Measurements from ENCODE around the gene SLC25A40.

The SLC25A40 gene

DNA sequence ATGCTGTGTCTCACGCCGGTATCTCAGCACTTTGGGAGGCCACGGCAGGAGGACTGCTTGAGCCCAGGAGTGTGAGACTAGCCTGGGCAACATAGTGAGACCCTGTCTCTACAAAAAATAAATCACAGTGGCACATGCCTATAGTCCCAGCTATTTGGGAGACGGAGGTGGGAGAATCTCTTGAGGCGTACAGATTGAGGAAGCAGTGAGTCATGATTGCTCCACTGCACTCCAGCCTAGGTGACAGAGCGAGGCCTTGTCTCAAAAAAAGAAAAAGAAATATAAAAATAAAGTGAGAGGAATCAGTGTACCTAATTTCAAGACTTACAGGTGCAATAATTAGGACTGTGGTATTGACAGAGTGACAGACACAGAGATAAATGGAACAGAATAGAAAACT is 23.9 kb downstream of the SLC25A40 start:
- H4K20me1 ChIP-seq (ENCODE audit: control insufficient read depth, insufficient read depth, low read depth, low read length): no peaks in the 10 kb centered on the region
- TF ChIP-seq EZH2phosphoT487 (IDR thresholded peaks at IDR 0.05; ENCODE audit: borderline replicate concordance, low read length): no peak
- no peak overlapping the region for H3K4me2 ChIP-seq (ENCODE audit: low read length)
- H3K4me1 ChIP-seq (ENCODE audit: control insufficient read depth, low read length): peaks cover 22% of the 10 kb centered on the region
- no peaks in the 10 kb centered on the region for H3K9me3 ChIP-seq (ENCODE audit: control insufficient read depth, insufficient read depth, low read length)
- H3K36me3 ChIP-seq (ENCODE audit: control insufficient read depth, low read length): peaks cover 70% of the 10 kb centered on the region
- H3K9me2 ChIP-seq (replicated peaks; ENCODE audit: control insufficient read depth, low read length): no peaks in the 10 kb centered on the region
- H3F3A ChIP-seq (ENCODE audit: control insufficient read depth, insufficient read depth): 0 out of 2 replicates have a peak, but pooled peaks cover 2% of the 10 kb centered on the region
- H3K27me3 ChIP-seq (ENCODE audit: control insufficient read depth, low read length): no peaks in the 10 kb centered on the region
- no peak overlapping the region for H3K4me3 ChIP-seq (ENCODE audit: low read length)
- peak overlapping the region; percentile 8; the same call in 1 of the 2 replicates for H3K27ac ChIP-seq (ENCODE audit: low read depth, low read length)
- H3K79me2 ChIP-seq (ENCODE audit: control insufficient read depth, low read length): peaks cover 5% of the 10 kb centered on the region; the same call in 1 of the 2 replicates

DNA sequence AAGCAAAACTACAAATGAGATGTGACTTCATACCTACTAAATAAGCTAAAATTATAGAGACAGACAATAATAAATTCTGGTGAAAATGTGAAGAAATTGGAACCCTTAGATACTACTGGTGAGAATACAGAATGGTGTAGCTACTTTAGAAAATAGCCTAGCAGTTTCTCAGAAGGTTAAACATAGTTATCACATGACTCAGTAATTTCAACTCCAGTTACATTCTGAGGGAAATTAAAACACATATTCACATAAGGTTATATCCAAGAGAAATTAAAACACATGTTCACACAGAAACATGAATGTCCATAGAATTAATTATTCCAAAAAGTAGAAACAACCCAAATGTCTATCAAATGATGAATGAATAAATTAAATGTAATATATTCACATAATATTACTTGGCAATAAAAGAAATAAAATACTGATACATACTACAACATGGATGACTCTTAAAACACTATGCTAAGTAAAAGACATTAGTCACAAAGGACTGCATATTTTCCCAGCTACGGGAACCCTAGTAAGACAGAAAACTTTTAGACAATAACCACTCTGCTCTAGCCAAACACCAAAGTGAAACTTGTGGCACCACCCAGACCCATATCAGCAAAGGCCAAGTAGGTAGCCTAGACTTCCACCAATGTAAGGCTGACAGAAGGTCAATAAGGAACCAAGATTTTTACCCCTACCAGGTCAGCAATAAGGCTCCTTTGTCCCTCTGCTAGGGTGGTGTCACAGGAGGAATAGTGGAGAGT is 25.1 kb downstream of the SLC25A40 start:
- Histone ChIP-seq H3K9me3 (ENCODE audit: control insufficient read depth, insufficient read depth, low read length) (no peaks in the 10 kb centered on the region), H4K20me1 (ENCODE audit: control insufficient read depth, insufficient read depth, low read depth, low read length) (no peaks in the 10 kb centered on the region), H3K4me3 (ENCODE audit: low read length) (no peak overlapping the region), H3K79me2 (ENCODE audit: control insufficient read depth, low read length) (peaks cover 5% of the 10 kb centered on the region; the same call in 1 of the 2 replicates), H3K4me2 (ENCODE audit: low read length) (no peak overlapping the region), H3K36me3 (ENCODE audit: control insufficient read depth, low read length) (peaks cover 70% of the 10 kb centered on the region), H3K27ac (ENCODE audit: low read depth, low read length) (no peak overlapping the region), H3K4me1 (ENCODE audit: control insufficient read depth, low read length) (peaks cover 22% of the 10 kb centered on the region), H3F3A (ENCODE audit: control insufficient read depth, insufficient read depth) (0 out of 2 replicates have a peak, but pooled peaks cover 2% of the 10 kb centered on the region), H3K27me3 (ENCODE audit: control insufficient read depth, low read length) (no peaks in the 10 kb centered on the region), H3K9me2 (replicated peaks; ENCODE audit: control insufficient read depth, low read length) (no peaks in the 10 kb centered on the region)
- TF ChIP-seq, protein P1, sequence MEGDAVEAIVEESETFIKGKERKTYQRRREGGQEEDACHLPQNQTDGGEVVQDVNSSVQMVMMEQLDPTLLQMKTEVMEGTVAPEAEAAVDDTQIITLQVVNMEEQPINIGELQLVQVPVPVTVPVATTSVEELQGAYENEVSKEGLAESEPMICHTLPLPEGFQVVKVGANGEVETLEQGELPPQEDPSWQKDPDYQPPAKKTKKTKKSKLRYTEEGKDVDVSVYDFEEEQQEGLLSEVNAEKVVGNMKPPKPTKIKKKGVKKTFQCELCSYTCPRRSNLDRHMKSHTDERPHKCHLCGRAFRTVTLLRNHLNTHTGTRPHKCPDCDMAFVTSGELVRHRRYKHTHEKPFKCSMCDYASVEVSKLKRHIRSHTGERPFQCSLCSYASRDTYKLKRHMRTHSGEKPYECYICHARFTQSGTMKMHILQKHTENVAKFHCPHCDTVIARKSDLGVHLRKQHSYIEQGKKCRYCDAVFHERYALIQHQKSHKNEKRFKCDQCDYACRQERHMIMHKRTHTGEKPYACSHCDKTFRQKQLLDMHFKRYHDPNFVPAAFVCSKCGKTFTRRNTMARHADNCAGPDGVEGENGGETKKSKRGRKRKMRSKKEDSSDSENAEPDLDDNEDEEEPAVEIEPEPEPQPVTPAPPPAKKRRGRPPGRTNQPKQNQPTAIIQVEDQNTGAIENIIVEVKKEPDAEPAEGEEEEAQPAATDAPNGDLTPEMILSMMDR (IDR thresholded peaks at IDR 0.05; ENCODE audit: low read depth, low read length, poor library complexity, severe bottlenecking): no peak
- no peak for TF ChIP-seq EZH2phosphoT487 (IDR thresholded peaks at IDR 0.05; ENCODE audit: borderline replicate concordance, low read length)

DNA sequence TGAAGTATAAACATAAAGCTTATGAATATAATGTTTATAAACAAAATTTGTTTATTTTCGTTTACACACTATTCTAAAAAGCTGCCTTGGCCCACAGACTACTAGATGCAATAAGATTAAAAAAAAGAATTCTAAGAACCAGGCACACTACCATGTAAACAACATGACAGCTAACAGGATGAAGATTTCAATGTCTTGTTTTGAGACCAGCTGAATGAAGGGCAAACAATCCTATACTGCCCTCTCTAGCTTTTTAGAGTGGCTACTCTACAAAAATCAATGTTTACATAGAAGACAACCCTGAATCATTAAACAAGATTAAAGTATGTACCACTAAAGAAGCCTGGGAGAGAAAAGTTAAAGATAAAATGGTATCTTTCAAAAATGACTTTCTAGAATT is 38.6 kb downstream of the SLC25A40 start:
- Histone ChIP-seq H3F3A (ENCODE audit: control insufficient read depth, insufficient read depth) (0 out of 2 replicates have a peak, but pooled peaks cover 4% of the 10 kb centered on the region), H3K9me3 (ENCODE audit: control insufficient read depth, insufficient read depth, low read length) (no peaks in the 10 kb centered on the region), H3K79me2 (ENCODE audit: control insufficient read depth, low read length) (no peaks in the 10 kb centered on the region), H3K4me2 (ENCODE audit: low read length) (no peak overlapping the region), H4K20me1 (ENCODE audit: control insufficient read depth, insufficient read depth, low read depth, low read length) (no peaks in the 10 kb centered on the region), H3K27me3 (ENCODE audit: control insufficient read depth, low read length) (no peaks in the 10 kb centered on the region), H3K4me3 (ENCODE audit: low read length) (no peak overlapping the region), H3K27ac (ENCODE audit: low read depth, low read length) (no peak overlapping the region), H3K9me2 (replicated peaks; ENCODE audit: control insufficient read depth, low read length) (no peaks in the 10 kb centered on the region), H3K36me3 (ENCODE audit: control insufficient read depth, low read length) (peaks cover 36% of the 10 kb centered on the region), H3K4me1 (ENCODE audit: control insufficient read depth, low read length) (no peaks in the 10 kb centered on the region)
- TF ChIP-seq, protein P1 (IDR thresholded peaks at IDR 0.05; ENCODE audit: low read depth, low read length, poor library complexity, severe bottlenecking): no peak
- TF ChIP-seq EZH2phosphoT487 (IDR thresholded peaks at IDR 0.05; ENCODE audit: borderline replicate concordance, low read length): no peak

- H3K4me1 ChIP-seq (ENCODE audit: control insufficient read depth, low read length): no peaks in the 10 kb centered on the region
- 0 out of 2 replicates have a peak, but pooled peaks cover 4% of the 10 kb centered on the region for H3F3A ChIP-seq (ENCODE audit: control insufficient read depth, insufficient read depth)
- H3K4me3 ChIP-seq (ENCODE audit: low read length): no peak overlapping the region
- H3K27ac ChIP-seq (ENCODE audit: low read depth, low read length): no peak overlapping the region
- no peaks in the 10 kb centered on the region for H3K79me2 ChIP-seq (ENCODE audit: control insufficient read depth, low read length)
- H3K36me3 ChIP-seq (ENCODE audit: control insufficient read depth, low read length): peaks cover 20% of the 10 kb centered on the region
- no peaks in the 10 kb centered on the region for H3K9me3 ChIP-seq (ENCODE audit: control insufficient read depth, insufficient read depth, low read length)
- TF ChIP-seq EZH2phosphoT487 (IDR thresholded peaks at IDR 0.05; ENCODE audit: borderline replicate concordance, low read length): no peak
- TF ChIP-seq, protein P1 (IDR thresholded peaks at IDR 0.05; ENCODE audit: low read depth, low read length, poor library complexity, severe bottlenecking): no peak
- H3K9me2 ChIP-seq (replicated peaks; ENCODE audit: control insufficient read depth, low read length): no peaks in the 10 kb centered on the region
- no peak overlapping the region for H3K4me2 ChIP-seq (ENCODE audit: low read length)
- no peaks in the 10 kb centered on the region for H3K27me3 ChIP-seq (ENCODE audit: control insufficient read depth, low read length)
- H4K20me1 ChIP-seq (ENCODE audit: control insufficient read depth, insufficient read depth, low read depth, low read length): no peaks in the 10 kb centered on the region
Observed at GRCh38 chr7:87833130-87833529, 43.0 kb downstream of the SLC25A40 start.
